GM23338 (cell line): ENCODE data around the gene SH3TC1. TPM values are rescaled to one million over a fixed set of nuclear protein-coding genes. Genes with fewer than 3 reads are reported as not detected.

Experiments
- ATAC-seq: fragments of 200-7000 bp; cut with Tn5 transposase; 3 replicates; pipeline ENCODE4 v1.9.1; 2020
- DNase-seq: peaks from one replicate; pipeline ENCODE4 v3.0.0-alpha.2; 2015; ENCODE audit warnings: low spot score
- H2AFZ ChIP-seq: fragments of 200-600 bp; sonication (generic); 2 replicates; pipeline ENCODE4 v1.8.0; 2016; ENCODE audit warnings: antibody characterized with exemption, mild to moderate bottlenecking, moderate library complexity
- H3F3A ChIP-seq: fragments of 200-600 bp; sonication (generic); replicated peaks from 2 replicates; pipeline ENCODE4 v1.8.0; 2017; ENCODE audit warnings: antibody characterized with exemption, mixed run types, low read depth
- H3K27ac ChIP-seq: fragments of 200-600 bp; sonication (generic); 2 replicates; pipeline ENCODE4 v1.6.1; 2016; ENCODE audit warnings: low read depth
- H3K27me3 ChIP-seq: fragments of 200-600 bp; sonication (generic); 2 replicates; pipeline ENCODE4 v1.8.0; 2016; ENCODE audit warnings: mild to moderate bottlenecking, mixed run types, moderate library complexity; ENCODE audit not compliant: insufficient read depth
- H3K36me3 ChIP-seq: fragments of 200-600 bp; sonication (generic); 2 replicates; pipeline ENCODE4 v1.8.0; 2016; ENCODE audit warnings: mild to moderate bottlenecking; ENCODE audit not compliant: insufficient read depth
- H3K4me1 ChIP-seq: fragments of 200-600 bp; sonication (generic); 2 replicates; pipeline ENCODE4 v1.8.0; 2016; ENCODE audit warnings: mild to moderate bottlenecking, moderate library complexity; ENCODE audit not compliant: insufficient read depth
- H3K4me2 ChIP-seq: fragments of 200-600 bp; sonication (generic); 2 replicates; pipeline ENCODE4 v1.7.1; 2017; ENCODE audit warnings: mixed run types
- H3K4me3 ChIP-seq: fragments of 200-600 bp; sonication (generic); 2 replicates; pipeline ENCODE4 v1.6.1; 2016; ENCODE audit warnings: mixed run types
- H3K79me2 ChIP-seq: fragments of 200-600 bp; sonication (generic); replicated peaks from 2 replicates; pipeline ENCODE4 v1.8.0; 2017; ENCODE audit warnings: mild to moderate bottlenecking; ENCODE audit not compliant: insufficient read depth
- H3K9me2 ChIP-seq: fragments of 200-600 bp; sonication (generic); 2 replicates; pipeline ENCODE4 v1.8.0; 2017; ENCODE audit not compliant: insufficient read depth
- H4K20me1 ChIP-seq: fragments of 200-600 bp; sonication (generic); replicated peaks from 2 replicates; pipeline ENCODE4 v1.8.0; 2017; ENCODE audit warnings: mild to moderate bottlenecking; ENCODE audit not compliant: insufficient read depth
- H3K27ac Mint-ChIP-seq: 2 replicates; pipeline ENCODE4 v1.8.0; 2020; ENCODE audit warnings: inconsistent platforms, mild to moderate bottlenecking, moderate library complexity, mixed read lengths
- H3K27me3 Mint-ChIP-seq: 3 replicates; pipeline ENCODE4 v1.8.0; 2022; ENCODE audit warnings: low read depth, mild to moderate bottlenecking, moderate library complexity, mixed read lengths, inconsistent platforms; ENCODE audit not compliant: insufficient read depth, poor library complexity
- H3K36me3 Mint-ChIP-seq: 3 replicates; pipeline ENCODE4 v1.8.0; 2021; ENCODE audit warnings: low read depth, mild to moderate bottlenecking, inconsistent platforms, moderate library complexity, mixed read lengths
- H3K4me1 Mint-ChIP-seq: 3 replicates; pipeline ENCODE4 v1.8.0; 2020; ENCODE audit warnings: mild to moderate bottlenecking, inconsistent platforms, mixed read lengths
- H3K4me3 Mint-ChIP-seq: 3 replicates; pipeline ENCODE4 v1.8.0; 2021; ENCODE audit warnings: moderate library complexity, mild to moderate bottlenecking, inconsistent platforms, mixed read lengths
- H3K9me3 Mint-ChIP-seq: 3 replicates; pipeline ENCODE4 v1.8.0; 2020; ENCODE audit warnings: moderate library complexity, mild to moderate bottlenecking, inconsistent platforms, mixed read lengths
- CREB1 ChIP-seq: fragments of 250-450 bp; sonication (Bioruptor Pico); IDR thresholded peaks from 2 replicates; pipeline ENCODE4 v1.5.0; 2020; ENCODE audit warnings: low read depth, mild to moderate bottlenecking, moderate library complexity
- EZH2phosphoT487 ChIP-seq: fragments of 200-600 bp; sonication (generic); IDR thresholded peaks from one replicate; pipeline ENCODE4 v1.8.1; 2018; ENCODE audit warnings: antibody characterized with exemption; ENCODE audit not compliant: unreplicated experiment
- NANOG ChIP-seq: IDR thresholded peaks from 2 replicates; pipeline ENCODE4 v1.6.1; 2016; ENCODE audit warnings: antibody characterized with exemption, borderline replicate concordance
- POLR2AphosphoS5 ChIP-seq: IDR thresholded peaks from 2 replicates; pipeline ENCODE4 v1.6.1; 2016; ENCODE audit warnings: antibody characterized with exemption, low read depth
- REST ChIP-seq: IDR thresholded peaks from one replicate; pipeline ENCODE4 v1.6.1; 2018; ENCODE audit warnings: antibody characterized with exemption; ENCODE audit not compliant: unreplicated experiment
- STAT1 ChIP-seq: IDR thresholded peaks from one replicate; pipeline ENCODE4 v1.6.1; 2016; ENCODE audit warnings: antibody characterized with exemption; ENCODE audit not compliant: unreplicated experiment
- ZNF114 ChIP-seq: fragments of 250-450 bp; sonication (Bioruptor Pico); IDR thresholded peaks from 2 replicates; pipeline ENCODE4 v1.5.0; 2020; ENCODE audit warnings: mild to moderate bottlenecking, moderate library complexity
- ZNF331 ChIP-seq: fragments of 250-450 bp; sonication (Bioruptor Pico); IDR thresholded peaks from 2 replicates; pipeline ENCODE4 v1.5.0; 2020; ENCODE audit warnings: low read depth, mild to moderate bottlenecking, moderate library complexity
- polyA plus RNA-seq: library from polyadenylated mRNA; unstranded; fragments of >200 nt; fragmentation: Nextera tagmentation; extraction: Ambion mirVana; gene quantifications from 2 replicates; pipeline ENCODE4 v1.2.1, GENCODE V29; 2016
- total RNA-seq: library from RNA; depleted of rRNA; stranded (reverse); fragments of >200 nt; shearing (Covaris generic); gene quantifications from 2 replicates; pipeline ENCODE4 v1.2.3, GENCODE V29; 2014
- TF ChIP-seq, protein P1 (sequence below), 2 experiments: fragments of 200-600 bp in 1 of 2; sonication (generic) in 1 of 2; conservative IDR thresholded peaks; 2 replicates each; pipeline versions ENCODE4 v1.5.1 to v1.6.1; 2016 to 2017; ENCODE audit warnings: antibody characterized with exemption in 2 of 2, low read depth in 2 of 2, mild to moderate bottlenecking in 2 of 2, moderate library complexity in 1 of 2
- TF ChIP-seq, protein P2 (sequence below): IDR thresholded peaks from 2 replicates; pipeline ENCODE4 v1.6.1; 2016; ENCODE audit warnings: antibody characterized with exemption

Gene SH3TC1
- total and polyA plus RNA-seq, 2 experiments from 2014 or later: 0.07 TPM; not detected in 1

DNA sequence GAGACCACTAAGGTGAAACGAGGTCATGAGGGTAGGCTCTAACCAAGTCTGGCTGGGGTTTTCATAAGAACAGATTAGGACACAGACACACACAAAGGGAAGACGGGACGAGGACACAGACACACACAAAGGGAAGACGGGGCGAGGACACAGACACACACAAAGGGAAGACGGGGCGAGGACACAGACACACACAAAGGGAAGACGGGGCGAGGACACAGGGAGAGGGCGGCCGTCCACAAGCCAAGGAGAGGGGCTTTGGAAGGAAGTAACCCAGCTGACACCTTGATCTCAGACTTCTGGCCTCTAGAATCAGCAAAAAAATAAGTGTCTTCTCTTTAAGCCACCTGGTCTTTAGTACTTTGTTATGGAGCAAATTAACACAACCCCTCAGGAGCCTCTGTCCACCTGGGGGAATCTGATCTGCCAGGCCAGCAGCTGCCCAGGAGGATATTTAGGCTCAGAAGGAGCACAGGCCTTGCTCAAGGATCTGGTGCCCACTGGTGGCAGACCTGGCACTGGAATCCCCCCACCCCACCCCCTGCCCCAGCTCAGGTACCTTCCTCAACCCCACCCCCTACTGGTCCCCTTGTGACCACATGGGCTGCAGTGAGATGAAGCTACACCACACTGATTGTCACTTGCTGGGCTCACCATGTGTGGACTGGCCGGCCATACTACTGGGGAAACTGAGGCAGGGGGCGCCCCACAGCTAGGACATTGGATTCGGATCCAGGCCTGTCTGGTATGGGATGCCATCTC lies 43.2 kb upstream of the SH3TC1 start:
- Mint-ChIP-seq H3K4me1 (peaks cover 16% of the 10 kb centered on the region), H3K9me3 (no peaks in the 10 kb centered on the region), H3K27ac (no peak overlapping the region), H3K36me3 (no peaks in the 10 kb centered on the region), H3K27me3 (peaks cover 28% of the 10 kb centered on the region), H3K4me3 (no peak overlapping the region)
- Histone ChIP-seq H3F3A (no peaks in the 10 kb centered on the region), H3K27me3 (peaks cover 29% of the 10 kb centered on the region), H3K27ac (no peak overlapping the region), H3K4me1 (no peaks in the 10 kb centered on the region), H3K4me2 (no peak overlapping the region), H3K79me2 (no peaks in the 10 kb centered on the region), H3K36me3 (no peaks in the 10 kb centered on the region), H3K9me2 (no peaks in the 10 kb centered on the region), H3K4me3 (no peak overlapping the region), H4K20me1 (no peaks in the 10 kb centered on the region), H2AFZ (no peak overlapping the region)
- no peak for TF ChIP-seq CREB1 (CRISPR knock-in tag)
- TF ChIP-seq, protein P1, sequence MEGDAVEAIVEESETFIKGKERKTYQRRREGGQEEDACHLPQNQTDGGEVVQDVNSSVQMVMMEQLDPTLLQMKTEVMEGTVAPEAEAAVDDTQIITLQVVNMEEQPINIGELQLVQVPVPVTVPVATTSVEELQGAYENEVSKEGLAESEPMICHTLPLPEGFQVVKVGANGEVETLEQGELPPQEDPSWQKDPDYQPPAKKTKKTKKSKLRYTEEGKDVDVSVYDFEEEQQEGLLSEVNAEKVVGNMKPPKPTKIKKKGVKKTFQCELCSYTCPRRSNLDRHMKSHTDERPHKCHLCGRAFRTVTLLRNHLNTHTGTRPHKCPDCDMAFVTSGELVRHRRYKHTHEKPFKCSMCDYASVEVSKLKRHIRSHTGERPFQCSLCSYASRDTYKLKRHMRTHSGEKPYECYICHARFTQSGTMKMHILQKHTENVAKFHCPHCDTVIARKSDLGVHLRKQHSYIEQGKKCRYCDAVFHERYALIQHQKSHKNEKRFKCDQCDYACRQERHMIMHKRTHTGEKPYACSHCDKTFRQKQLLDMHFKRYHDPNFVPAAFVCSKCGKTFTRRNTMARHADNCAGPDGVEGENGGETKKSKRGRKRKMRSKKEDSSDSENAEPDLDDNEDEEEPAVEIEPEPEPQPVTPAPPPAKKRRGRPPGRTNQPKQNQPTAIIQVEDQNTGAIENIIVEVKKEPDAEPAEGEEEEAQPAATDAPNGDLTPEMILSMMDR (conservative IDR thresholded peaks at IDR 0.05; ENCODE audit: low read depth in 2 of 2): peak; percentile 8 to 34; a peak in 2 of 4 replicates
- no peak for ATAC-seq
- peak; percentile 33 for DNase-seq

- no peak overlapping the region for H3K4me3 ChIP-seq
- H3K27me3 Mint-ChIP-seq: peaks cover 28% of the 10 kb centered on the region
- no peaks in the 10 kb centered on the region for H3K9me2 ChIP-seq
- no peaks in the 10 kb centered on the region for H3F3A ChIP-seq
- no peak overlapping the region for H2AFZ ChIP-seq
- H3K79me2 ChIP-seq: no peaks in the 10 kb centered on the region
- H3K27ac ChIP-seq: no peak overlapping the region
- peaks cover 29% of the 10 kb centered on the region for H3K27me3 ChIP-seq
- H3K4me3 Mint-ChIP-seq: no peak overlapping the region
- H3K4me1 ChIP-seq: no peaks in the 10 kb centered on the region
- TF ChIP-seq POLR2AphosphoS5: no peak
- no peak for TF ChIP-seq CREB1 (CRISPR knock-in tag)
- H3K27ac Mint-ChIP-seq: no peak overlapping the region
- peaks cover 16% of the 10 kb centered on the region for H3K4me1 Mint-ChIP-seq
- H3K36me3 Mint-ChIP-seq: no peaks in the 10 kb centered on the region
- H4K20me1 ChIP-seq: no peaks in the 10 kb centered on the region
- H3K36me3 ChIP-seq: no peaks in the 10 kb centered on the region
- ATAC-seq: no peak
- no peak overlapping the region for H3K4me2 ChIP-seq
- no peak for DNase-seq
- no peaks in the 10 kb centered on the region for H3K9me3 Mint-ChIP-seq
Observed at GRCh38 chr4:8156617-8157016, 42.5 kb upstream of the SH3TC1 start.

GRCh38 chr4:8157496-8157895 lies 41.6 kb upstream of the SH3TC1 start:
- Histone ChIP-seq H3K4me1 (no peaks in the 10 kb centered on the region), H2AFZ (no peak overlapping the region), H3F3A (no peaks in the 10 kb centered on the region), H3K79me2 (no peaks in the 10 kb centered on the region), H4K20me1 (no peaks in the 10 kb centered on the region), H3K9me2 (no peaks in the 10 kb centered on the region), H3K27ac (no peak overlapping the region), H3K4me3 (peak overlapping the region; percentile 76), H3K36me3 (no peaks in the 10 kb centered on the region), H3K4me2 (peak overlapping the region; percentile 92), H3K27me3 (peaks cover 29% of the 10 kb centered on the region)
- Mint-ChIP-seq H3K27ac (no peak overlapping the region), H3K9me3 (no peaks in the 10 kb centered on the region), H3K4me3 (peak overlapping the region; percentile 53), H3K36me3 (no peaks in the 10 kb centered on the region), H3K27me3 (peaks cover 28% of the 10 kb centered on the region), H3K4me1 (peaks cover 16% of the 10 kb centered on the region)
- ATAC-seq (no peak), DNase-seq (peak; percentile 44)
- no peak for TF ChIP-seq NANOG
- TF ChIP-seq, protein P2, sequence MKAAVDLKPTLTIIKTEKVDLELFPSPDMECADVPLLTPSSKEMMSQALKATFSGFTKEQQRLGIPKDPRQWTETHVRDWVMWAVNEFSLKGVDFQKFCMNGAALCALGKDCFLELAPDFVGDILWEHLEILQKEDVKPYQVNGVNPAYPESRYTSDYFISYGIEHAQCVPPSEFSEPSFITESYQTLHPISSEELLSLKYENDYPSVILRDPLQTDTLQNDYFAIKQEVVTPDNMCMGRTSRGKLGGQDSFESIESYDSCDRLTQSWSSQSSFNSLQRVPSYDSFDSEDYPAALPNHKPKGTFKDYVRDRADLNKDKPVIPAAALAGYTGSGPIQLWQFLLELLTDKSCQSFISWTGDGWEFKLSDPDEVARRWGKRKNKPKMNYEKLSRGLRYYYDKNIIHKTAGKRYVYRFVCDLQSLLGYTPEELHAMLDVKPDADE: no peak
- no peak for TF ChIP-seq EZH2phosphoT487
- no peak for TF ChIP-seq ZNF331
- TF ChIP-seq STAT1: no peak
- TF ChIP-seq, protein P1 (conservative IDR thresholded peaks at IDR 0.05; ENCODE audit: low read depth in 2 of 2): no peak
- TF ChIP-seq REST: no peak
- TF ChIP-seq ZNF114: no peak
